WTC11 (cell line): ENCODE data around the gene CAMTA1. TPM values are rescaled to one million over a fixed set of nuclear protein-coding genes. Genes with fewer than 3 reads are reported as not detected.

ENCODE experiments used
- ATAC-seq: fragments of 200-7000 bp; cut with Tn5 transposase; 2 replicates; pipeline ENCODE4 v1.10.0; 2021; ENCODE audit warnings: mild to moderate bottlenecking, moderate library complexity
- CTCF ChIA-PET: fragments of 300-600 bp; sonication (Branson Sonifier 250); formaldehyde crosslinking; loops from one replicate; lab custom pipeline; 2021; ENCODE audit warnings: antibody characterized with exemption; lab: Charles Lee
- POLR2A ChIA-PET: fragments of 350-600 bp; sonication (Branson Sonifier 250); formaldehyde crosslinking; loops from one replicate; lab custom pipeline; 2021; ENCODE audit warnings: antibody characterized with exemption; lab: Charles Lee
- DNase-seq: peaks from one replicate; pipeline ENCODE4 v3.0.0; 2021; ENCODE audit warnings: low spot score
- H3K27ac Mint-ChIP-seq: 2 replicates; pipeline ENCODE4 v1.8.0; 2021; ENCODE audit warnings: mixed read lengths
- H3K27me3 Mint-ChIP-seq: 2 replicates; pipeline ENCODE4 v1.8.0; 2021; ENCODE audit warnings: low read depth, mild to moderate bottlenecking, moderate library complexity, mixed read lengths
- H3K36me3 Mint-ChIP-seq: 2 replicates; pipeline ENCODE4 v1.8.0; 2021; ENCODE audit warnings: mixed read lengths
- H3K4me1 Mint-ChIP-seq: 2 replicates; pipeline ENCODE4 v1.8.0; 2022; ENCODE audit warnings: mixed read lengths
- H3K4me3 Mint-ChIP-seq: 2 replicates; pipeline ENCODE4 v1.8.0; 2021; ENCODE audit warnings: mild to moderate bottlenecking, moderate library complexity, mixed read lengths
- H3K9me3 Mint-ChIP-seq: 2 replicates; pipeline ENCODE4 v1.8.0; 2021; ENCODE audit warnings: mixed read lengths
- AFF4 ChIP-seq: sonication (generic); formaldehyde crosslinking; IDR thresholded peaks from 2 replicates; pipeline ENCODE4 v1.8.1; 2023; ENCODE audit warnings: mild to moderate bottlenecking, missing genetic modification reagents, borderline replicate concordance
- CBFB ChIP-seq: sonication (generic); formaldehyde crosslinking; IDR thresholded peaks from 2 replicates; pipeline ENCODE4 v1.8.1; 2022; ENCODE audit warnings: mild to moderate bottlenecking, low read depth, missing genetic modification reagents
- ELF4 ChIP-seq: sonication (generic); formaldehyde crosslinking; IDR thresholded peaks from 2 replicates; pipeline ENCODE4 v1.8.1; 2022; ENCODE audit warnings: low read depth, mild to moderate bottlenecking, moderate library complexity, missing genetic modification reagents
- ETV6 ChIP-seq: sonication (generic); formaldehyde crosslinking; IDR thresholded peaks from 2 replicates; pipeline ENCODE4 v1.8.1; 2022; ENCODE audit warnings: mild to moderate bottlenecking, missing genetic modification reagents
- FOXJ3 ChIP-seq: sonication (generic); formaldehyde crosslinking; IDR thresholded peaks from 2 replicates; pipeline ENCODE4 v1.9.0; 2021; ENCODE audit warnings: missing genetic modification reagents, mild to moderate bottlenecking, borderline replicate concordance
- FOXP1 ChIP-seq: sonication (generic); formaldehyde crosslinking; IDR thresholded peaks from 2 replicates; pipeline ENCODE4 v1.8.0; 2022; ENCODE audit warnings: missing genetic modification reagents, mild to moderate bottlenecking, moderate library complexity, borderline replicate concordance
- FOXP4 ChIP-seq: sonication (generic); formaldehyde crosslinking; IDR thresholded peaks from 2 replicates; pipeline ENCODE4 v1.8.0; 2022; ENCODE audit warnings: mild to moderate bottlenecking, missing genetic modification reagents
- GTF2I ChIP-seq: fragments of 250-450 bp; sonication (Bioruptor Pico); conservative IDR thresholded peaks from 2 replicates; pipeline ENCODE4 v1.4.0; 2021; ENCODE audit warnings: mild to moderate bottlenecking
- IRF1 ChIP-seq: sonication (generic); formaldehyde crosslinking; IDR thresholded peaks from 2 replicates; pipeline ENCODE4 v1.8.0; 2023; ENCODE audit warnings: missing genetic modification reagents
- IRF2 ChIP-seq: sonication (generic); formaldehyde crosslinking; IDR thresholded peaks from 2 replicates; pipeline ENCODE4 v1.8.0; 2022; ENCODE audit warnings: low read depth, missing genetic modification reagents, borderline replicate concordance
- MAX ChIP-seq: sonication (generic); formaldehyde crosslinking; IDR thresholded peaks from 2 replicates; pipeline ENCODE4 v1.8.0; 2022; ENCODE audit warnings: mild to moderate bottlenecking, missing genetic modification reagents
- MXD4 ChIP-seq: fragments of 250-450 bp; sonication (Bioruptor Pico); IDR thresholded peaks from 2 replicates; pipeline ENCODE4 v1.8.0; 2021; ENCODE audit warnings: mild to moderate bottlenecking, moderate library complexity, borderline replicate concordance
- NFE2L1 ChIP-seq: sonication (generic); formaldehyde crosslinking; IDR thresholded peaks from 2 replicates; pipeline ENCODE4 v1.8.1; 2023; ENCODE audit warnings: missing genetic modification reagents
- RELA ChIP-seq: sonication (generic); formaldehyde crosslinking; IDR thresholded peaks from 2 replicates; pipeline ENCODE4 v1.8.1; 2022; ENCODE audit warnings: missing genetic modification reagents, mild to moderate bottlenecking, borderline replicate concordance
- SOX15 ChIP-seq: fragments of 250-450 bp; sonication (Bioruptor Pico); IDR thresholded peaks from 2 replicates; pipeline ENCODE4 v1.9.0; 2021; ENCODE audit warnings: mild to moderate bottlenecking
- TEAD1 ChIP-seq: sonication (generic); formaldehyde crosslinking; IDR thresholded peaks from 2 replicates; pipeline ENCODE4 v1.8.0; 2022; ENCODE audit warnings: mild to moderate bottlenecking, missing genetic modification reagents
- ZNF121 ChIP-seq: sonication (generic); formaldehyde crosslinking; IDR thresholded peaks from 2 replicates; pipeline ENCODE4 v1.8.0; 2023; ENCODE audit warnings: missing genetic modification reagents
- ZNF232 ChIP-seq: sonication (generic); formaldehyde crosslinking; IDR thresholded peaks from 2 replicates; pipeline ENCODE4 v1.8.0; 2022; ENCODE audit warnings: mild to moderate bottlenecking, missing genetic modification reagents
- ZNF317 ChIP-seq: sonication (generic); formaldehyde crosslinking; IDR thresholded peaks from 2 replicates; pipeline ENCODE4 v1.8.1; 2023; ENCODE audit warnings: low read depth, mild to moderate bottlenecking, moderate library complexity, missing genetic modification reagents, borderline replicate concordance
- ZNF512 ChIP-seq: sonication (generic); formaldehyde crosslinking; IDR thresholded peaks from 2 replicates; pipeline ENCODE4 v1.8.1; 2022; ENCODE audit warnings: missing genetic modification reagents, borderline replicate concordance
- total RNA-seq: library from RNA; stranded (reverse); gene quantifications from 3 replicates; pipeline ENCODE4 v1.2.3, GENCODE V29; 2021

The CAMTA1 gene
- total RNA-seq, 1 experiment from 2014 or later = 86.4 TPM

GRCh38 chr1:6958407-6959030 lies 173.3 kb downstream of the CAMTA1 start:
- no peak overlapping the region for H3K27ac Mint-ChIP-seq
- H3K4me1 Mint-ChIP-seq = peaks cover 45% of the 10 kb centered on the region
- CTCF ChIA-PET = no interaction called here

More at GRCh38 chr1:6958407-6959030, 173.3 kb downstream of the CAMTA1 start:
- TF ChIP-seq MAX (CRISPR knock-in tag) = no peak
- TF ChIP-seq ZNF512 (CRISPR knock-in tag) = no peak
- TF ChIP-seq CBFB (CRISPR knock-in tag) = no peak
- no peak for TF ChIP-seq GTF2I (CRISPR knock-in tag)
- no peak for TF ChIP-seq SOX15 (CRISPR knock-in tag)
- TF ChIP-seq IRF2 (CRISPR knock-in tag) = no peak
- TF ChIP-seq FOXP4 (CRISPR knock-in tag) = no peak
- no peak for TF ChIP-seq NFE2L1 (CRISPR knock-in tag)
- TF ChIP-seq TEAD1 (CRISPR knock-in tag) = no peak
- no peak for TF ChIP-seq RELA (CRISPR knock-in tag)
- no peak for TF ChIP-seq AFF4 (CRISPR knock-in tag)
- no peak for TF ChIP-seq MXD4 (CRISPR knock-in tag)
- TF ChIP-seq FOXP1 = no peak
- no peak for TF ChIP-seq ZNF232 (CRISPR knock-in tag)
- TF ChIP-seq IRF1 (CRISPR knock-in tag) = no peak
- TF ChIP-seq ETV6 (CRISPR knock-in tag) = no peak
- no peak for TF ChIP-seq ELF4 (CRISPR knock-in tag)
- TF ChIP-seq ZNF317 (CRISPR knock-in tag) = no peak
- TF ChIP-seq ZNF121 = no peak
- TF ChIP-seq FOXJ3 (CRISPR knock-in tag) = no peak
- Mint-ChIP-seq H3K9me3 (peaks cover 5% of the 10 kb centered on the region), H3K27me3 (peaks cover 3% of the 10 kb centered on the region), H3K4me3 (no peak overlapping the region), H3K36me3 (no peaks in the 10 kb centered on the region)
- ATAC-seq (no peak), DNase-seq (no peak)
- POLR2A ChIA-PET = no interaction called here
